NK-92 (cell line): Measurements from ENCODE around the gene ANKRD6.

ENCODE experiments used
- DNase-seq: peaks from one replicate; lab custom pipeline; 2025; ENCODE audit not compliant: unreplicated experiment; lab: John Stamatoyannopoulos, UW

The ANKRD6 gene

DNA sequence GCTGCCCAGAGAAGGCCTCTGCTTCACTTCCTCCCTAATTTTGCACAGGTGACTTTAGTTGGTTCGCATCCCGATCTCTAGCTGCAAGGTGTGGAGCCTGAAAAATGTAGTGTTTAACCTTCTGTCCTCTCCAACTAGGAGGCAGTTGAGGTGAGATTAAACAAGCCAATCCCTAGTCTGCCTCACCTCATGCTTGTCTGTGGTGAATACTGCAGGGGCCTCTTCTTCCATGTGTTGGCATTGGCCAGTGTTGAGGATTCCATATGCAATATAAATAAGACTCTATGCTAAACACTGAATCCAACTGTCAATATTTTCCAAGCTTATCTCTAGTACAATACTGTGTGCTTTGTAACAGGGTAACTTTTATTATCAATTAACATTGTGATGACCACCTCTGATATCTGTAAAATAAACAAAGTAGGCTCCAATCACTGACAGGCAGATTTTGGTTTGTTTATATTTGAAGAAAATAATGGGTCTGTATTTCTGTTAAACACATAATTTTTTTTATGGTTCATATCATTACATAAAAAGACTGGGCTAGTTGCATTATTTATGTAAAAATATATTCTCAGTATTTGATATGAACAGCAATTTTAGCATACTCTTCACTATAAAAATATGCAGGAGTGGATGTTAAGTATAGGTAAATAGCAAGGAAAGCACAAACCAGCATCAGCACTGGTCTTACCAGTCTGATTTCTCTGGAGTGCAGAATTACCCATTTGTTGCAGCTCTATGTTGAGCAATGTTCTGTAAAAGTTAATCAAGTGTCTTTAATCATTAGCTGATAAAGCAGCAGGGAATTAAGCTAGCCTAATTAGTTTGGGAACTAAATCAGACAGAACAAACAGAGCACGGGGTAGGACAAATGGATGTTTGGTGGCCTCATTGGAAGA lies 74.0 kb downstream of the ANKRD6 start:
- DNase-seq = no peak

DNA sequence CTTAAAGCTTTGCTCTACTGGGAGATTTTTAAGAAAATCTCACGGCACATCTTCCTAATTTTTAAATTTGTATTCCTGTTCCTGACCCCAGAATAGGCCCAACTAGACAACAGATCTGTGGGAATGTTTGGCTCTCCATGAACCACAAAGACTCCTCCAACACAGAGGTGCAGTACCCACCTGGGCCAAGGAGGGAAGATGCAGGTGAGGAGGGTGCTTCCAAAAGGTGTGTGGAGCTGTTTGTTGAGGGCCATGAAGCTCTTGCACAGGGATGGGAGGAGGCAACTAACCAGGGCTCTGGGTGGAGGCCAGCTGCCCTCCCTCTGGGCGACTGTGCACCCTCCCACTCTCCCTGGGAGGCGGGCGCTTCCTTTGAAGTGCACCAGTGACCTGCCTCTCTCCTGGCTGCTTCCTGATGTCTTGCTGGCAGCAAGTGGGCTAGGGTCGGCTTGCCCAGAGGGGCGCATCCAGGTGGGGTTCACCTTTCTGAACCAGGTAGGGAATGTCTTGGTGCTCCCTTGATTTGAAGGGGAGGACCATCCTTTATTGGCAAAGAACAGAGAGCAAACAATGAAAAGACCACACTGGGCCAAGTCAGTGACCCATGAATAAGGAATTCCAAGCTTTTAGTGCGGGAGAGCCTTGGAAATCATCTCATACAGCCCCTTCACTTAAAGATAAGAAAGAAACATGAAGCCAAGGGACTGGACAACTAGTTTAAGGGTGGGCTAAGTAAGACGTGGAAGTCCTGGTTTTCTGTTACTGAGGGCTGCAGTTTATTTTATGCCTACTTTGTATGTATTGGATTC lies 76.0 kb downstream of the ANKRD6 start:
- DNase-seq = no peak

DNA sequence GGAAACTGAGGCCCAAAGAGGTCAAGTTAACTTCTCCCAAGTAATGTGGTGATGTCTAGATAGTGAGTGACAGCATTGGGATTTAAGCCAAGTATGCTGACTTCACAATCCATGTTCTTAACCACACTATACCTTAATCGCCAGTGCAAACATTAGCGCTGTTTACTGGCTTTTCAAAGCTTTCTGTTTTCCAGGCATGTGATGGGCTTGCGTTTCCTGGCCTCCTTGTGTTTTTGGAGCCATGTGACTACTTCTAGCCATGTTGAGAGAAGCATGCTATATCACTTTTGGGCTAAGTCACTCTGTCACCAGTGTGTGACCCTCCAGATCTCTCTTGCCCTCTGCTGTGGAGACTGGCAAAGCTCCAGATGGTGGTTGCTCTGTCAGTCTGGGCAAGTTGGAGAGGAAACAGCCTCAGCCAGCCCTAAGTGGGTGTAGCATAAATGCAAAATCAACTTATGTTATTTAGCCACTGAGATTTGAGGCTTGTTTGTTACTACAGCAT lies 76.9 kb downstream of the ANKRD6 start:
- no peak for DNase-seq

DNA sequence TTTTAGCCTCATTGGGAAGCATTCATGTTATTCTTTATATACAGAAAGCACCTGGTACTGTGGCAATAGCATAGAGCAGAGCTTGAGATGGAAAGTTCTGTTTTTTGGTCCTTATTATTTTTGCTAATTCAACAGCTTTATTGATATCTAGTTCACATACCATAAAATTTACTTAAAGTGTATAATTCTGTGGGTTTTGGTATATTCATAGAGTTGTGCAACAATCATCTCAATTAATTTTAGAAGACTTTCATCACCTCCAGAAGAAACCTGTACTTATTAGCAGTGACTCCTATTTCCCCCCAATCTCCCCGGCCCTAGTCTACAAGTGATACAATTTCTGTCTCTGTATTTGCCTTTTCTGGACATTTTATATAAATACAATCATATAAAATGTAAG lies 77.4 kb downstream of the ANKRD6 start:
- no peak for DNase-seq

DNA sequence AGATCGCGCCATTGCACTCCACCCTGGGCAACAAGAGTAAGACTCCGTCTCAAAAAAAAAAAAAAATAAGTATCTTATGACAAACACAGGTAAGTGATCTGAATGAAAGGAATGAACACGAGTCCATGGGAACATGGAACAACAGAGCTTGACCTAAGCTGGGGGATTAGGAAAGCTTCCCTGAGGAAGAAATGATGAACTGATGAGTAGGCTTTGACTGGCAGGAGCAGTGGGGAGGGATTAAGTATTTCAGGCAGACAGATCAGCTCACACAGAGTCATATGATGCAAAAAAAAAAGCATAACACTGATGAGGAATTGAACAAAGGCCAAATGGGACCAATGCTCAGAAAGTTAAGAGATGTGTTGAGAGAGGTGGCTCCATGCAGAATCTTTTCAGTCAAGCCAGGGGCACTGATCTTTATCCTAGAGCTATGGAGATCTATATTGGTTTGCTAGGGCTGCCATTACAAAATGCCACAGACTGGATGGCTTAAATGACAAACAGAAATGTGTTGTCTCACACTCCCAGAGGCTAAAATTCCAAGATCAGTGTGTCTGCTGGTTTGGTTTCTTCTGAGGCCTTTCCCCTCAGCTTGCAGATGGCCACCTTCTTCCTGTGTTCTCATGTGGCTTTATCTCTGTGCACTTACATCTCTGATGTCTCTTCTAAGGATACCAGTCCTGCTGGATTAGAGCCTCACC lies 85.6 kb downstream of the ANKRD6 start:
- DNase-seq = no peak

DNA sequence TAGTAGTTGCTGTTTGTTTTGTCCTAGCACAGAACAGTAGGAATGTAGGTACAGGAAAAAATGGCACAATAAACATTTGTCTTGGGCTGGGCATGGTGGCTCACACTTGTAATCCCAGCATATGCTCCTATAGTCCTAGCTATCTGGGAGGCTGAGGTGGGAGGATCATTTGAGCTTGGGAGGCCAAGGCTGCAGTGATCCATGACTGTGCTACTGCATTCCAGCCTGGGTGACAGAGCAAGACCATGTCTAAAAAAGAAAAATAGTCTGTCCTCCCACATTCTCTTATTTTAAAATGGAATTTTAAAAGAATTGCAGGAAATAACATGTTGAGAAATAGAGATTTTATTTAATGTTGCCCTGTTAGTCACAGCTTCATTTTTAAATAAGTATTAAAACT lies 87.8 kb downstream of the ANKRD6 start:
- no peak for DNase-seq

DNA sequence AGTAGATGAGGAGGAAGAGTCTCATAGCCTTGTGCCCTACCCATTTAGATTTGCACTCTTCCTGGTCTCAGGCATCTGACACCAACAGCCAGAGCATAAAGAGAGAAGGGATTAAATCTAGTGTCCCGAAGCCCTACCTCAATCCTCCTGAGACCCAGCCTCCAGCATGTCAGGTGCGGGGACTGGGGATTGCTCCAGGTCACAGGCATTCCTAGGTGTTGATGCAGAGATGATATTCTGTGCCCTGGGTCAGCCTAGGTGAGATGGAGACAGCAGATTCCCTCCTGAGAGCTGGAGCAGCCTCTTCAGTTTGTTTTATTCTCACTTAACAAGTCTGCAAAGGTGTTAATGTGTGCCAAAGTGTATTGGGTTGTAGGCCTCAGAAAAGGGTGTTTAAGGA lies 89.8 kb downstream of the ANKRD6 start:
- DNase-seq = no peak

DNA sequence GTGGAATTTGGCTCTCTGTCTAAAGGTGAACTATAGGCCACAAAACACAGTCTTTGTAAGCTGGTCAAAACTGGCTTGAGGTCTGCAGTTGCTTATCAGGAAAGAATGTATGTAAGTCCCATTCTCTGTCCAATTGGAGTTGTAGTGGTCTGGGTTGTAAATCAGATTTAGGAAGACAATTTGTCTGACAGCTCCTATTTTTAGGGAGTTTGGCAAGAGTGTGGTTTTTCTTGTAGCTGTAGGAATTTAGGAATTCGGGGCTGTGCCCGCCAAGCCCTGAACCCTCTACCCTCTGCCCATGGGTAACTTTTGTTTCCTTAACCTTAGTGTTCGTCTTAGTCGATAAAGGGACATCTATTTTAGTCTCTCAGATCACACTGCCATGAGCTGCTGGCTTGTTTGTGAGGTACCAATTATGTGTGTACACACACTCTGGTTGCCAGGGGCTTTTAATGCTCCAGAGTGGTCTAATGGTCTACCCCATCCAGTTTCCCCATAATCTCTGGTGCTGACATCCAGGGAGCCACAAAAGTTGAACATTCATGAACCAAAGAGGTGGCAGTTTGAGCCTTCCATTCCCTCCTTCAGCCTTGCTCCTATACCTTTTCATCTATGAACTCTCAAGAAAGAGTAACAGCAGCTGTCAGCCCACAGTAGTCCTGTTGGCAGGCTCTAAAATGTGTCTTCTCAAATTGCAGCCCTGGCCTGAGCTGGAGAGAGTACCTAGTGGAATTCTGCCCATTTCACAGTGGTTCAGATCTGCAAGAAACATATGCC lies 93.0 kb downstream of the ANKRD6 start:
- no peak for DNase-seq

DNA sequence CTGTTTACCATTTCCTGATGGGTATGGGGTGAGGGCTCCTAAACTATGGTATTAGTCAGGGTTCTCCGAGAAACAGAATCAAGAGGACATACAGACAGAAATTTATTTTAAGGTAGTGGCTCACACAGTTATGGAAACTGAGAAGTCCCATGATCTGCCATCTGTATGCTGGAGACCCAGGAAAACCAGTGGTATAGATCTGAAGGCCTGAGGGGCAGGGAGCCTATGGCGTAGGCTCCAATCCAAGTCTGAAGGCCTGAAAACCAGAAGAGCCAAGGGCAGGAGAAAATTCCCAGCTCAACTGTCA lies 93.6 kb downstream of the ANKRD6 start:
- DNase-seq = no peak

DNA sequence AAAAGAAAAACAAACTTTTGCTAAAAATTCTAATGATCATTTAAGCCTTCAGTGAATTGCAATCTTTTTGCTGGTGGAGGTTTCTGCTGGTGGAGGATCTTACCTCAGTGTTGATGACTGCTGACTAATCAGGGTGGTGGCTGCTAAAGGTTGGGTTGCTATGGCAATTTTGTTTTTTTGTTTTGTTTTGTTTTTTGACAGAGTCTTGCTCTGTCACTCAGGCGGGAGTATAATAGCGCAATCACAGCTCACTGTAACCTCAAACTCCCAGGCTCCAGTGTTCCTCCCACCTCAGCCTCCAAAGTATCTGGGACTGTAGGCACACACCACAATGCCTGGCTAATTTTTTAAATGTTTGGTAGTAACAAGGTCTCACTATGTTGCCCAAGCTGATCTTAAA lies 94.7 kb downstream of the ANKRD6 start:
- DNase-seq = no peak

DNA sequence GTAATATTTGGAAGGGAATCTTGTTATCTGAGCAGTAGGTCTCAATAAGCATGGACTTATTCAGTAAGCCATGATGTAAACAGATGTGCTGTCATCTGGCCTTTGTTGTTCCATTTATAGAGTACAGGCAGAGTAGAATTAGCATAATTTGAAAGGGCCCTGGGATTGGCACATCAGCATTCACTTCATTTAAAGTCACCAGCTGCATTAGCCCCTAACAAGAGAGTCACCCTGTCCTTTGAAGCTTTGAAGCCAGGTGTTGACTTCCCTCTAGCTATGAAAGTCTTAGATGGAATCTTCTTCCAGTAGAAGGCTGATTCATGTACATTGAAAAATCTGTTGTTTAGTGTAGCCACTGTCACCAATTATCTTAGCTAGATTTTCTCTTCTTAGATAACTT lies 95.9 kb downstream of the ANKRD6 start:
- DNase-seq = no peak

DNA sequence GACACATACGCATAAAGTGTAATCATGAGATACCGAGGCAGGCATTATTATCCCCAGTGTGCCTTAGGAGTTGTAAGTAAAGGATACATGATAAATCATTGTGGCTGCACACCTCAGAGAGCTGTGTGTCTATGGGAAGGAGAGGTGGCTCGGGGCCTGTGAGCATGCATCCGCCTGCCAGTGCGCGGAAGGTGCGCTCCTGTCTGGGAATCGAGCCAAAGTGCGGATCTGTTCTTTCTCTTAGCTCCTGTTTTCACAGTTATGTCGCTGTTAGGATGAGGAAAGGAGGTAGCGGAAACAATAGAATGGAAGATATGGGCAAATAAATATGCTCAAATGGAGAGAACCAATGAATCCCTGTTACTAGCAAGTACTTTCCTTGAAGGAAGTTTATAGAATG lies 98.0 kb downstream of the ANKRD6 start:
- no peak for DNase-seq

DNA sequence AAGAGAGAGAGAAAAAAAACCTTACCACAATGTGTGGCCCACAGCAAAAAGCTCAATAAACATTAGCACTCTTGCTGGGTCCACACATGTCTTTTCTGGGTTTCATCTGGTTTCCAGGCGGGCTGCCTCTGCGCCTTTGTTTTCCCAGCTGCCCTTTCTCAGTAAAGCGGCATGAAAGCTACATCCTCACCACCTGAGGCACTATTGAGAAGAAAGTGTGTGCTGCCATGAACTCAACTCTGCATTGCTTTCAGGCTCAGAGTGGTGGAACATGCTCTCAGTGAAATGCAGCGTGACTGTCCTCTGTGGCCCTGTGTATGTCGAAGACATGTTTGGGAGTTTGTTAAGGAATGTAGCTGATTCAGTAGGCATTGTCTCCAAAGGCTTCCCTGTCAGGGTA lies 103.3 kb downstream of the ANKRD6 start:
- DNase-seq = no peak

DNA sequence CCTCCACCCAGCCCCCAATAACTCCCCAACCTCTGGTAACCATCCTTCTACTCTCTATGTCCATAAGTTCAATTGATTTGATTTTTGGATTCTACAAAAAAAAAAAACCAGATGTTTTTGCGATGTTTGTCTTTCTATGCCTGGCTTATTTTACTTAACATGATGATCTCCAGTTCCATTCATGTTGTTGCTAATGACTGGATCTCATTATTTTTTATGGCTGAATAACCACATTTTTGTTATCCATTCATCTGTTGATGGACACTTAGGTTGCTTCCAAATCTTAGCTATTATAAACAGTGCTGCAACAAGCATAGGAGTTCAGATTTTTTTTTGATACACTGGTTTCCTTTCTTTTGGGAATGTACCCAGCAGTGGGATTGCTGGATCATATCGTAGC lies 106.8 kb downstream of the ANKRD6 start:
- no peak for DNase-seq

DNA sequence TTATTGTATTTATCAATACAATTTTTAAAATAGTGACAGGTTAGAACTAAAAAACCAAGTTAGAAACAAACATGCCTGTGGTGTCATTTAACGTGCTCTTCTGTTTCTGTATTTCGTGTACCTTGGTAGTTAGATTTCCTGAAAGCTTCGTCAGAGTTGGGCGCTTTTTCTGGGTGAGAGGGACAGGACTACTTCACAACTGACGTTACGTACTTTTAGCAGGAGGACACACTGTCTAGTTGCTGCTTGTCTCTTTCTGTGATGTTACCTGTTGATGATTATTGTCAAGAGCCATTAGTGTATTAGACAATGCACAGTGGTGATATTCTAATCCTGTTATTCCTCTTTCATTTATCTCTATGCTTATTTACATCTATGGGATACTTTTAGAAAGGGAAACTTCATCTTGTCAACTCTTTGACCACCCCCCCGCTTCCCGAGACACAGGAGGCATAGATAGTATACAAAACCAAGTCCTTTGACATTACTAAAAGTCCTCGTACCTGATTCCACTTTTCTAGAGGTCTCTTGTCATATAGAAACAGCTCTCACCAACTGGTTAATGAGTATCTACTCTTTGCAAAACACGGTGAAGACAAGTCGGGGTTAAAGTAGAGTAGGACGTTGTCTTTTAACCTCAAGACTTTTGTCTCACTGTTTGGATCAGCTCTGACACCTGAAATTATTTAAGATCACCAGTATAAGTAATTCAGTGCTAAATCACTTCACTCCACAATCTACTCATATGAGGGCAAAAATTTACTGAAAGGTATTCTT lies 109.3 kb downstream of the ANKRD6 start:
- no peak for DNase-seq

DNA sequence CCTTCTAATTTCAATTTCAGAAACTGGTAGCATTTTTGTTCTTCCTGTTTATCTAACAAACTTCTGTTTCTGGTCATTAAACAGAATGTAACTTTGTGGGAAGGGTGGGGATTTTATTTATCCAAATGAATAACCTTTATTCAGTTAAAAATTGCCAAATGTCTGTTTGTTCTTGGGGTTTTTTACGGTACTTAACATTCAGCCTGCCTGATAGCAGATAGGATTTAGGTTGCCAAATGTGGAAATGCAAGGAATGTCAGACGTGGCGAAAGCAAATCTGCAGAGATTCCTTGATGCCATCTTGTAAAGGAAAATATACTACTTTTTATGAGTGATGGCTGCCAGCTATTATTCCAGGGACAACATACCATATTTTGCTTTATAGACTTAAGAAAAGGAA lies 109.9 kb downstream of the ANKRD6 start:
- no peak for DNase-seq

DNA sequence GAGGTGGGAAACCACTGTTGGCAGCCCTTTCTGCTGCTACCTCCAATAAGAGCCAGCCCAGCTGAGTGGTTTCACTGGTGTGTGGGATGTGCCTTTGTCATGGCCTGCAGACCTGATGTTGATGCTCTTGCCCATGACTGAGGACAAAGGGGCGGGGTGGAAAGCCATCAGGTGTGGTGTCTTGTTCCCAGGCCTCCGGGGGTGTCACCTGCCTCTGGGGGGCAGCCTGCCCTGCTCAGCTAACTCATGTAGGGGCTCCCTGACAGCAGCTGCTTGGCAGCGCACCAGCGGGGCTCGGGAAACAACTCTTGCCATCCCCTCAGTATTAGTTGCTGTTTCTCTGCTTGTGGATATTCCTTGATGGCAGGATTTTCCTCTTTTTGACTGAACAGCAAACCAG lies 114.3 kb downstream of the ANKRD6 start:
- DNase-seq = no peak

DNA sequence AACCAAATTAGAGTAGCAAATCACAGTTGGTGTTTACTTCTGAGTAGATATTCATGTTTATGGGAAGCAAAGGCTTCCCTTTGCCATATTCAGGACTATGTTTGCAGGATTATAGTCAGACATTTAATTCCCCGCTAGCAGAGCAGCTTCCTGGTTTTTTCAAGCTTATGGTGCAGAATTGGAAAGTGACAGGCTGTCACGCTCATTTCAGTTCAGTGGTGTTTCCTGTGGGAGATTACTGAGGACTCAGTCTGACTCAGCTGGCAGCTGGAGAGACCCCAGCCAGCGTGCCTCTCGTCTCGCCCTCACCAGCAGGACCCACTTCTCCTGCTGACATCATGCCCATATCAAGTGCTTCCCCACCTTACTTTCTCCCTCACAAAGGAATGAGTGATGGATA lies 120.5 kb downstream of the ANKRD6 start:
- DNase-seq = no peak

DNA sequence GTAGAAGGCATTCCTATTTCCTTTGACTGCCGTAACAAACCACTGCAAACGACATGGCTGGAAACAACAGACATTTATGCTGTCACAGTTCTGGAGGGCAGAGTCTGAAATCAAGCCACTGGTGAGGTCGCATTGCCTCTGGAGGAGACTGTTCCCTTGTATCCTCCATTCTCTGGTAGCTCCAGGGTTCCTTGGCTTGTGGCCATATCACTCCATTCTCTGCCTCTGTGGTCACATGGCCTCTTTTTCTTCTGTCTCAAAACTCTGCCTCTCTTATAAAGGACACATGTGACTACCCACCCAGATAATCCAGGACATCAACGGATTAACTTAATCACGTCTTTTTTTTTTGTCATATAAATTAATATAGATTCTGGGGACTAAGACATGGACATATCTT lies 121.2 kb downstream of the ANKRD6 start:
- no peak for DNase-seq

DNA sequence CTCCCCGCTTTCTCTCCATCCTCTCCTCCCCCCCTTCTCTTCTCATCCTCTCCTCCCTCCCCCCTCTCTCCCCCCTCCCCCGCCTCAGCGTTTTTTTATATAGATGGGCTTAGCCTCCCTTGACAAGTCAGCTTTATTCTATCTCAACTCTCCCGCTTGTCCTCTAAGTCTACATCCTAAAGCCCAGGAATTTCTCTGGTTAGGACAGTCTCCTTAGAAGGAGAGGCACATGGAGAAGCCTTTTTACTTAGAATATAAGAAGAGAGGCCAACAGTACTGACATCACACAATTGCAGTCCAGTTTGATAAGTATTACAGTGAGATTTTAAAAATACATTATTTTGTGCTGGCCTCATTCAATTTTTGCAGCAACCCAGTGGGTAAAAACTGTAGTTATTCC lies 122.1 kb downstream of the ANKRD6 start:
- DNase-seq = no peak
